GM18909 (cell line): ENCODE measurements around the gene CACNB2.

ENCODE experiments used
- ATAC-seq: cut with Tn5 transposase; IDR thresholded peaks from one replicate; pipeline ENCODE4 v1.9.1; 2021; ENCODE audit warnings: mild to moderate bottlenecking; ENCODE audit not compliant: unreplicated experiment, poor library complexity

The CACNB2 gene

GRCh38 chr10:18222866-18223265 is 82.6 kb downstream of the CACNB2 start:
- no peak for ATAC-seq

GRCh38 chr10:18223898-18224297 is 83.7 kb downstream of the CACNB2 start:
- no peak for ATAC-seq

GRCh38 chr10:18224626-18225445 is 84.6 kb downstream of the CACNB2 start:
- no peak for ATAC-seq

- ATAC-seq = no peak
Measured at GRCh38 chr10:18226336-18226735, 86.1 kb downstream of the CACNB2 start.

- no peak for ATAC-seq
Measured at GRCh38 chr10:18229826-18230225, 89.6 kb downstream of the CACNB2 start.

GRCh38 chr10:18230794-18231193 is 90.6 kb downstream of the CACNB2 start:
- ATAC-seq = no peak

GRCh38 chr10:18231480-18231879 is 91.3 kb downstream of the CACNB2 start:
- no peak for ATAC-seq

- ATAC-seq = no peak
Measured at GRCh38 chr10:18233775-18234174, 93.6 kb downstream of the CACNB2 start.

GRCh38 chr10:18235477-18235876 is 95.3 kb downstream of the CACNB2 start:
- no peak for ATAC-seq

GRCh38 chr10:18236756-18237155 is 96.5 kb downstream of the CACNB2 start:
- ATAC-seq = no peak

GRCh38 chr10:18238870-18239485 is 98.8 kb downstream of the CACNB2 start:
- ATAC-seq = no peak

GRCh38 chr10:18240185-18240882 is 100.1 kb downstream of the CACNB2 start:
- no peak for ATAC-seq

GRCh38 chr10:18246967-18247366 is 106.7 kb downstream of the CACNB2 start:
- ATAC-seq = no peak

- no peak for ATAC-seq
Measured at GRCh38 chr10:18252086-18252485, 111.9 kb downstream of the CACNB2 start.

- no peak for ATAC-seq
Measured at GRCh38 chr10:18254086-18254485, 113.9 kb downstream of the CACNB2 start.

GRCh38 chr10:18254692-18255091 is 114.5 kb downstream of the CACNB2 start:
- ATAC-seq = no peak

GRCh38 chr10:18260310-18260922 is 120.2 kb downstream of the CACNB2 start:
- no peak for ATAC-seq

- no peak for ATAC-seq
Measured at GRCh38 chr10:18261063-18261610, 120.9 kb downstream of the CACNB2 start.

- no peak for ATAC-seq
Measured at GRCh38 chr10:18261768-18262231, 121.6 kb downstream of the CACNB2 start.

- ATAC-seq = no peak
Measured at GRCh38 chr10:18264466-18265050, 124.3 kb downstream of the CACNB2 start.
